Chondrocyte (in vitro differentiated cells): ENCODE data around the gene ALX4. TPM values are rescaled to one million over a fixed set of nuclear protein-coding genes. Genes with fewer than 3 reads are reported as not detected.

ENCODE experiments used
- DNase-seq: peaks from one replicate; pipeline ENCODE4 v3.0.0; 2021; ENCODE audit warnings: mixed read lengths, low spot score
- H3K27ac Mint-ChIP-seq: one replicate; pipeline ENCODE4 v1.8.0; 2021; ENCODE audit warnings: mild to moderate bottlenecking, moderate library complexity, mixed read lengths; ENCODE audit not compliant: unreplicated experiment
- H3K27me3 Mint-ChIP-seq: 2 replicates; pipeline ENCODE4 v1.8.0; 2021; ENCODE audit warnings: low read depth, mixed read lengths
- H3K36me3 Mint-ChIP-seq: 2 replicates; pipeline ENCODE4 v1.8.0; 2021; ENCODE audit warnings: low read depth, mixed read lengths
- H3K4me1 Mint-ChIP-seq: 2 replicates; pipeline ENCODE4 v1.8.0; 2021; ENCODE audit warnings: low read depth, mild to moderate bottlenecking, mixed read lengths
- H3K4me3 Mint-ChIP-seq: one replicate; pipeline ENCODE4 v1.8.0; 2021; ENCODE audit warnings: mild to moderate bottlenecking, moderate library complexity, mixed read lengths; ENCODE audit not compliant: unreplicated experiment
- H3K9me3 Mint-ChIP-seq: 2 replicates; pipeline ENCODE4 v1.8.0; 2021; ENCODE audit warnings: low read depth, mixed read lengths
- CTCF ChIP-seq: fragments of 200-600 bp; sonication (generic); IDR thresholded peaks from 2 replicates; pipeline ENCODE4 v1.5.0; 2021; ENCODE audit warnings: antibody characterized with exemption, mild to moderate bottlenecking, moderate library complexity
- total RNA-seq: library from RNA; stranded (reverse); gene quantifications from 3 replicates; pipeline ENCODE4 v1.2.1, GENCODE V29; 2021

Gene ALX4
- total RNA-seq, 1 donor from 2014 or later: not detected

GRCh38 chr11:44347538-44347937 lies 37.6 kb upstream of the ALX4 start:
- Mint-ChIP-seq H3K9me3 (no peaks in the 10 kb centered on the region), H3K4me3 (no peak overlapping the region), H3K27me3 (peaks cover 27% of the 10 kb centered on the region), H3K27ac (no peak overlapping the region), H3K36me3 (no peaks in the 10 kb centered on the region), H3K4me1 (no peaks in the 10 kb centered on the region)
- TF ChIP-seq CTCF: no peak
- no peak for DNase-seq

DNA sequence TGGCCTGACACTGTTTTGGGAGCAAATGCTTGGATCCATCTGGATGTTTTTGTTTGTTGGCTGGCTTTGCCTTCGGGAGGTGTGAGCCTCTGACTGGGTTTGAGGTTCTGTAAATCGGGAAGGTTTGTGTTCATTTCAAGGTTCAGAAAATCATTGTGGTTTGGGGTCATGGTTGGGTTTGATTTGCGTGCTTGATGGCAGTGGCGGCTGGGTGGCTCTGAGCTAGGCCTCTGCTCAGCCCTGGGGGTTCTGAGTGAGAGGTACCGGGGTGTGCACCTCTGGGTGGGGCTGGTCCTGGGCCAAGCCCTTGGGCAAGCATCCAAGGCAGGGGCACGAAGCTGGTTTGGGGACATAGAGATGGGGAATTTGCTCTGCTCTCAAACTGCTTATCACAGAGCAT lies 37.0 kb upstream of the ALX4 start:
- Mint-ChIP-seq H3K27ac (no peak overlapping the region), H3K4me3 (no peak overlapping the region), H3K4me1 (no peaks in the 10 kb centered on the region), H3K36me3 (no peaks in the 10 kb centered on the region), H3K27me3 (peaks cover 24% of the 10 kb centered on the region), H3K9me3 (no peaks in the 10 kb centered on the region)
- no peak for DNase-seq
- TF ChIP-seq CTCF: no peak

GRCh38 chr11:44345781-44346180 lies 35.8 kb upstream of the ALX4 start:
- no peak for TF ChIP-seq CTCF
- H3K4me3 Mint-ChIP-seq: no peak overlapping the region
- H3K36me3 Mint-ChIP-seq: no peaks in the 10 kb centered on the region
- H3K27me3 Mint-ChIP-seq: peaks cover 26% of the 10 kb centered on the region
- no peak for DNase-seq
- no peaks in the 10 kb centered on the region for H3K4me1 Mint-ChIP-seq
- H3K27ac Mint-ChIP-seq: no peak overlapping the region
- no peaks in the 10 kb centered on the region for H3K9me3 Mint-ChIP-seq

GRCh38 chr11:44344921-44345320 lies 35.0 kb upstream of the ALX4 start:
- peaks cover 26% of the 10 kb centered on the region for H3K27me3 Mint-ChIP-seq

DNA sequence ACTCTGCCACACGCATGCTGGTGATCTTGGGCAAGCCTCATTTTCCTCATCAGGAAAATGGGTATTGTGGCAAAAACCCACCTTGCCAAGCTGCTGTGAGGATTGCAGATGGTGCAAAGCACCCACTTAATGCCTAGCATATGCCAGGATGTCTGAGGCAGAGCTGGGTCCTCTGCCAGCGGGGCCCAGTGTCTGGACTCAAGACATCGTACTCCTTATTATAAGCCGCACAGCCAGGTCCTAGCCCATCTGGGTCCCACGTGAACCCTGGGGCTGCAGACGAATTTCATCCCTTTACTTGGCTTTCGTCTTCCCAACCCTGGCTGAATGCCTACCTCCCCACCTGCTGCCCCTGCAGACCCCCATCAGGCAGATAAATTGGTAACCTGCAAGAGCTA lies 34.5 kb upstream of the ALX4 start:
- no peaks in the 10 kb centered on the region for H3K9me3 Mint-ChIP-seq
- H3K27ac Mint-ChIP-seq: no peak overlapping the region
- no peak for DNase-seq
- no peak overlapping the region for H3K4me3 Mint-ChIP-seq
- no peak for TF ChIP-seq CTCF
- no peaks in the 10 kb centered on the region for H3K4me1 Mint-ChIP-seq
- H3K27me3 Mint-ChIP-seq: peaks cover 26% of the 10 kb centered on the region
- H3K36me3 Mint-ChIP-seq: no peaks in the 10 kb centered on the region

More at GRCh38 chr11:44344921-44345320, 35.0 kb upstream of the ALX4 start:
- Mint-ChIP-seq H3K27ac (no peak overlapping the region), H3K9me3 (no peaks in the 10 kb centered on the region), H3K4me3 (no peak overlapping the region), H3K36me3 (no peaks in the 10 kb centered on the region), H3K4me1 (no peaks in the 10 kb centered on the region)
- DNase-seq: no peak
- no peak for TF ChIP-seq CTCF
